ENCODE data around the gene UQCC5.

DNA sequence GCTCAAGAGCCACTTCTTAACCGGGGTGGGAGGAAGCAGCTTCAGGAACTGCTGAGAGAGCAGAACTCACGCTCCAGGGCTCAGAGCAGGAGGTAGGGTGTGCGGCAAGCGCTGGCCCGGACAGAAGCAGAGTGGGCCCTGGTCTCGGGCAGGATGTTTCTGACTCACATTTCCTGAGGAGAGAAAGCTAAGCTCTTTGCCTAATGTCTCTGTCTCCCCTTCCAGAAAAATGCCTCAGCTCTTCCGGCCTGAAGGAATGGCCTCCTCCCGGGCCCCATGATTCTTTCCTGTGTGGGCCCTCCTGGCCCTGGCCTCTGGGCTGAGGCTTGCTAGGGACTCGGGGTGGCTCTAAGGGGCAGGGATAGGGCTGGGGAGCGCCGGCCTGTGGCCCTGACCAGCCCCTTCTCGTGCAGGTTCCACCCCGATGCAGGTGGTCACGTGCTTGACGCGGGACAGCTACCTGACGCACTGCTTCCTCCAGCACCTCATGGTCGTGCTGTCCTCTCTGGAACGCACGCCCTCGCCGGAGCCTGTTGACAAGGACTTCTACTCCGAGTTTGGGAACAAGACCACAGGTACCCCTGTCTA is 45.4 kb upstream of the UQCC5 start:
- TF ChIP-seq PBX3 (IDR thresholded peaks at IDR 0.05), result no peak
- TF ChIP-seq EZH2phosphoT487 (IDR thresholded peaks at IDR 0.05; ENCODE audit: borderline replicate concordance, low read depth), result no peak
- TF ChIP-seq CTCF (IDR thresholded peaks at IDR 0.05), result no peak
- TF ChIP-seq, protein P1, sequence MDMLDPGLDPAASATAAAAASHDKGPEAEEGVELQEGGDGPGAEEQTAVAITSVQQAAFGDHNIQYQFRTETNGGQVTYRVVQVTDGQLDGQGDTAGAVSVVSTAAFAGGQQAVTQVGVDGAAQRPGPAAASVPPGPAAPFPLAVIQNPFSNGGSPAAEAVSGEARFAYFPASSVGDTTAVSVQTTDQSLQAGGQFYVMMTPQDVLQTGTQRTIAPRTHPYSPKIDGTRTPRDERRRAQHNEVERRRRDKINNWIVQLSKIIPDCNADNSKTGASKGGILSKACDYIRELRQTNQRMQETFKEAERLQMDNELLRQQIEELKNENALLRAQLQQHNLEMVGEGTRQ (IDR thresholded peaks at IDR 0.05; ENCODE audit: borderline replicate concordance, low read depth, low read length), result no peak
- TF ChIP-seq, protein P2, sequence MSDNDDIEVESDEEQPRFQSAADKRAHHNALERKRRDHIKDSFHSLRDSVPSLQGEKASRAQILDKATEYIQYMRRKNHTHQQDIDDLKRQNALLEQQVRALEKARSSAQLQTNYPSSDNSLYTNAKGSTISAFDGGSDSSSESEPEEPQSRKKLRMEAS (IDR thresholded peaks at IDR 0.05; ENCODE audit: low read depth), result no peak
- TF ChIP-seq TAF1 (IDR thresholded peaks at IDR 0.05; ENCODE audit: borderline replicate concordance, low read depth, low read length), result no peak
- no peak for TF ChIP-seq SMC3 (IDR thresholded peaks at IDR 0.05; ENCODE audit: low read depth, low read length)
- TF ChIP-seq POLR2AphosphoS5 (IDR thresholded peaks at IDR 0.05; ENCODE audit: low read depth, low read length), result no peak

All from SK-N-SH (cell line).